Bone marrow (tissue), 2 donors: ENCODE measurements around the gene CYP46A1.

Experiments
- DNase-seq, 2 donors: peaks; one replicate each; lab custom pipeline; 2025; lab: John Stamatoyannopoulos, UW

Gene CYP46A1

GRCh38 chr14:99688210-99688581 is 4.1 kb downstream of the CYP46A1 start:
- DNase-seq, result no peak

DNA sequence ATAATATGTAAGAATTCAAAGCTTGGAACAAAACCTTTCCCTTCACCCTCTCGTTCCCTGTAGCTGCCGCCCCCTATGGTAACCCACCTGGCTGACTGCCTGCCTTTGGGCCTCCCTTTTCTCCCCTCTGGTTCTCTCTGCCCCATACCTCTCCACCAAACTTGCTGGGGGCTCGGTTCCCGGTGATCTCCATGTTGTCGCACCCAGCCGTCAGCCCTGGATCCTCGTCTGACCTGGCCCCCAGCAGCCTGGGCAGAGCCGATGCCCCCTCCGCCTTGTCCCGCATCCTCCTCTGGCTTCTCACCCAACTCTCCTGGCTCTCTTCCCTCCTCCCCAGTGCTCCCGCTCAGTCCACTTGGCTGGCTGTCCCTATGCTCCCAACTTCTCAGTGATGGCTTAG is 4.5 kb downstream of the CYP46A1 start:
- no peak for DNase-seq

GRCh38 chr14:99689266-99690236 is 5.5 kb downstream of the CYP46A1 start:
- no peak for DNase-seq

DNA sequence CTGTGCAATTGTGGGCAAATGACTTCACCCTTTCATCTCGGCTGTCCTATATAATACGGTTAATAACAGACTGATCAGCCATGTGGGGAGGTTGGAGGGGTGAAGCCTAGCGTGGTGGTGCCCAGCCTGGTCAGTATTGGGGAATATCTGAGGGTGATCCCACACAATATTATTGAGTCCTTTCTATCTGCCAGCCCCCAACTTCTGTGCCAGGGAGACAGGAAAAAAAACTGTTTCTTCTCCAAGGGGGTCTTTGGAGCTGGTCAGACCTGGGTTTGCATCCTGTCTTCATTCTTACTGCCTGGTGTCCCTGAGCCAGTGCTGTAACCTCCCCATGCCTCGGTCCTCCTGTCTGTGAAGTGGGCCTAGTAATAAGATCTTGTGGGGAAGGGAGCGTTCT is 6.5 kb downstream of the CYP46A1 start:
- no peak for DNase-seq

GRCh38 chr14:99691111-99691885 is 7.2 kb downstream of the CYP46A1 start:
- DNase-seq, result no peak

GRCh38 chr14:99693918-99694317 is 9.8 kb downstream of the CYP46A1 start:
- no peak for DNase-seq

DNA sequence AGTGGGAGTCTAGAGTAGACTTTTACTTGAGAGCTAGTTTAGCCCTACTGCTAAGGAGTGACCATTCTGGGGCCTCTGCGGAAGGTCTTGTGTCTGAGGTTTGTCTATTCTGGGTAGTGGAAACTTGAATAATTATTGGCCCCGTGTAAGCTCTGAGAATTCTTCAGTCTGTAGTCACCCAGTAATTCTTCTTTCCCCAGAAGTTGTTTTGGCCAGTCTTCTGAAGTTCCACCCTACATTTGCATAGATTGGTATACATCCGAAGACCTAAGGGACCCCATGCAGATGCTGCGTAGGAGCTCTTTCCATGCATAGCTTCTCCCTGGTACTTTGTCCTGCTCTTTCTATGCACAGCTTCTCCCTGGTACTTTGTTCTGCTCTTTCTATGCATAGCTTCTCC is 12.8 kb downstream of the CYP46A1 start:
- DNase-seq, result no peak

DNA sequence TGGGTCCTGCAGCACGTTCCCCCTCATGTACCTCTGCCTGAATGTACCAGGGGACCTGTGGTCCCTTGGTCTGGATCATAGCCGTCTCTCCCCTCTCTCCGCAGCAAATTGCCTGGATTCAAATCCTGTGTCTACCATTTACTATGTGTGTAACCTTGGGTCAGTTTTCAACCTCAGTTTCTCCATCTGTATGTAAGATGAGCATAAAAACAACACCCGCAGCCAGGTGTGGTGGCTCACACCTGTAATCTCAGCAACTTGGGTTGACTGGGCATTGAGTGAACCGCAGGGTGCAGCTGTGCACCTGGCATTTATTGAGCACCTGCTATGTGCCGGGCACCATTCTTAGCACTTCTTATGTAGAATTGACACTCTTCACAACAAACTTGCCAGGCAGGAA is 14.1 kb downstream of the CYP46A1 start:
- no peak for DNase-seq

DNA sequence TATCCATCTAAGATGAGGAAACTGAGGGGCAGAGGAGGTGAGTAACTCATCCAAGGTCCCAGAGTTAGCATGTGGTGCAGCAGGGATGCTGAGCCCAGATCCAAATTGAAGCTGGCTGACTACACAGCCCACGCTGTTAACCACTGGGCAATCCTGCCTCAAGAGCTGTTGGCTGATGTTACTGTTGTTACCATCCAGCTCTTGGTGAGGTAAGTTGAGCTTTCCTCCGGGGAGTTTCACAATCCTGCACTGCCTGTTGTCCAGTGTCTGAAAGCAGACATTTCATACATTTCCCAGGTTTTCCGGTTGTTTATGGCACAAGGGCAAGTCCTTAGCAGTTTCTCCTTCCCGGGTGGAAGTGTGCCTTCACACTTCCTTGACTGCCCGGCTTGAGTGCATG is 14.5 kb downstream of the CYP46A1 start:
- DNase-seq, result no peak

GRCh38 chr14:99699085-99699760 is 15.1 kb downstream of the CYP46A1 start:
- no peak for DNase-seq

GRCh38 chr14:99699861-99700260 is 15.8 kb downstream of the CYP46A1 start:
- no peak for DNase-seq

GRCh38 chr14:99700379-99700778 is 16.3 kb downstream of the CYP46A1 start:
- DNase-seq, result no peak

DNA sequence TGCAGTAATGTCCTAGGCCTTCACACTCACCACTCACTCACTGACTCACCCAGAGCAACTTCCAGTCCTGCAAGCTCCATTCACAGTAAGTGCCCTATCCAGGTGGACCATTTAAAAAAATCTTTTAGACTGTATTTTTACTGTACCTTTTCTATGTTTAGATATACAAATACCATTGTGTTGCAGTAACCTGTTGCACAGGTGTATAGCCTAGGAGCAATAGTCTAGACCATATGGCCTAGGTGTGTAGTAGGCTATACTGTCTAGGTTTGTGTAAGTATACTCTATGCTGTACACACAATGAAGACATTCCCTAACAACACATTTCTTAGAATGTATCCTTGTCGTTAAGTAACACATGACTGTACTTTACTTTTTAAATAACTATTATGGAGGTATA is 17.2 kb downstream of the CYP46A1 start:
- no peak for DNase-seq

DNA sequence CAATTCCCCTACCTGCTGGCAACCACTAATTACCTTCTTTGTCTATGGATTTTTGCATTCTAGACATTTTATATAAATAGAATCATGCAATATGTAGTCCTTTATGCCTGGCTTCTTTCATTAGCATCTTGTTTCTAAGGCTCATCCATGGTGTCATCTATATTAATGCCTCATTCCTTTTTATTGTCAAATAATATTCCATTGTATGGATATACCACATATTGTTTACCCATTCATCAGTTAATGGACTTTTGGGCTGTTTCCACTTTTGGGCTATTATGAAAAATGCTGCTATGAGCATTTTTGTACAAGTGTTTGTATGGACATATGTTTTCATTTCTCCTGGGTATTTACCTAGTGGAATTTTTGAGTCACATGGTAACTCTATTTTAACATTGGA is 18.0 kb downstream of the CYP46A1 start:
- no peak for DNase-seq

- no peak for DNase-seq
Measured at GRCh38 chr14:99703381-99703780, 19.3 kb downstream of the CYP46A1 start.

DNA sequence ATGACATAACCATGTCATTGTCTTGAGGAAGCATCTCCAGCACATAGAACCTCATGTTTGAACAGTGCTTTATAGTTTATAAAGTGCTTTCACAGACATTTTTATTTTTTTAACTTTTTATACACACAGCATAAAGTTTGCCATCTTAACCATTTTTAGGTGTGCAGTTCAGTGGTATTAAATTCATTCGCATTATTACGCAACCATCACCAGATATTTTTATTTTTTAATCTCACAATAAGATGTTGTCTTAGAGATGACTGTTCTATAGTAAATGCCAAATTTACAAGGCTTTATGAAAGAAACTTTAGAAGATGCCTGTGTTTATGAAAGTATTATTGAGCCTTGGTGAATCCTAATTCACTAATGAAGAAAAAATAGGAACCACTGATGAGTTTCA is 19.9 kb downstream of the CYP46A1 start:
- no peak for DNase-seq

DNA sequence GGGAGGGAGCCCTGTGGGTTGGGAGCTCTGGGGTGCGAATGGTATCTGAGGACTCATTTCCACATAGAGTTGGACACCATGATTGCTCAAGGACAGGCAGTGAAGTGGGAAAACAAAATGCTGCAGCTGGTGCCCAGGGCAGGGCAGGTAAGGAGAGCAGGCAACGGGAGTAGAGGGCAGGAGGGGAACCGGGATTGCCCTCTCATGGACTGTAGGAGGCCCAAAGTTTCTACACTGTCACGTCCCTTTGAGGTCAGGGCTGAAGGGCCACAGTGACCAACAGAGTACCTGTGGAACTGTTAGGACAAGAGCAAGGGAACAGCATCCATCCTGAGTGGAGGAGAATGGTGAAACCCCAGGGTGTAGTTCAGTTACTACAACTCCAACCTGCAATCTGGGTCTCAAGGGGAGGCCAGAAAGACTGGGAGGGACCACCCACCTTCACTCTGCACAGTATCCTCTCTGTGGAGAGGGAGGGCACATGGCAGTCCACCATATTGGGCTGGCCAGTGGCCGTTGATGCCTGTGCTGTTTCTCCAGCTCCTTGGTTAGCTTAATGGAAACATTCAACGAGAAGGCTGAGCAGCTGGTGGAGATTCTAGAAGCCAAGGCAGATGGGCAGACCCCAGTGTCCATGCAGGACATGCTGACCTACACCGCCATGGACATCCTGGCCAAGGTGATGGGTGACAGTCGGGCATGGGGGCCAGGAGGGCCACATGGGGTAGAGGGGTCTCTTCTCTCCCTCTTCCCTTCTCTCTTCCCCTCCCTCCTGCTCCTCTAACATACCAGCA is 22.2 kb downstream of the CYP46A1 start:
- no peak for DNase-seq

DNA sequence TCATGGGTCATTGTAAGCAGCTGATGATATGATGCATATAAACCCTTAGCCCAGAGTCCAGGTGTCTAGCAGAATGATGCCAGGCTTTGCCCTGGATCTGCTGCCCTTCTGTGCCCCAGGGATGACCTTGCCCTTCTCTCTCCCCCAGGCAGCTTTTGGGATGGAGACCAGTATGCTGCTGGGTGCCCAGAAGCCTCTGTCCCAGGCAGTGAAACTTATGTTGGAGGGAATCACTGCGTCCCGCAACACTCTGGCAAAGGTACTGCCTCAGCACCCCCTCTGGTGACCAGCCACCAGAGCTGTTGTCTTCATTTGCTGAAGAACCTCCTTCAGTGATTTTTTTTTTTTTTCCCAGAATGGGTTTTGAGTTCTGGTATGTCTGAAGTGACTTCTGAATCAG is 23.3 kb downstream of the CYP46A1 start:
- no peak for DNase-seq

DNA sequence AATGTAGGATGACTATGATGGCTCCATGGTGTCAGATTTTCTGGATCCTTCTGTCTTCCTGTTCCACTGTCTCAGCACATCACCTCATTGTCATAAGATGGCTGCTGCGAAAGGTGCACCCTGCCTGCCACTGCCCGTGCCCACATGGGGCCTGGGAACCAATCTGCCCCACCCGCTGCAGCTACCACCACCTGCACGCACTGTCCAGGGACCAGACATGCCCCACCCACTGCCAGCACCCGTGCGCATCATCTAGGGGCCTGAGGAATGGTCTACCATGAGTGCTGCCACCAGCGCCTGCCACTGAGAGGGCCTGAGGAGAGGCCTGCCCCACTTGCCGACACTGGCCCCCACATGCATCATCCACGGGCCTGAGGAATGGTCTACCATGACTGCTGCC is 23.8 kb downstream of the CYP46A1 start:
- no peak for DNase-seq

DNA sequence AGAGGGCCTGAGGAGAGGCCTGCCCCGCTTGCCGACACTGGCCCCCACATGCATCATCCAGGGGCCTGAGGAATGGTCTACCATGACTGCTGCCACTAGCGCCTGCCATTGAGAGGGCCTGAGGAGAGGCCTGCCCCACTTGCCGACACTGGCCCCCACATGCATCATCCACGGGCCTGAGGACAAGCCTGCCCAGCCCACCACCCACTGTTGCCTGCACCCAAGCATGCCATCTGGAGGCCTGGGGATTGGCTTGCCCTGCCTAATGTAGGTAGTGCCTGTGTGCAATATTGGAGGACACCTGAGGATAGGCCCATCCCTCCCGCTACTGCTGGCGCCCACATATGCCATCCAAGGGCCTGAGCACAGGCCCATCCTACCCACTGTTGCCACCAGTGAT is 24.4 kb downstream of the CYP46A1 start:
- no peak for DNase-seq

DNA sequence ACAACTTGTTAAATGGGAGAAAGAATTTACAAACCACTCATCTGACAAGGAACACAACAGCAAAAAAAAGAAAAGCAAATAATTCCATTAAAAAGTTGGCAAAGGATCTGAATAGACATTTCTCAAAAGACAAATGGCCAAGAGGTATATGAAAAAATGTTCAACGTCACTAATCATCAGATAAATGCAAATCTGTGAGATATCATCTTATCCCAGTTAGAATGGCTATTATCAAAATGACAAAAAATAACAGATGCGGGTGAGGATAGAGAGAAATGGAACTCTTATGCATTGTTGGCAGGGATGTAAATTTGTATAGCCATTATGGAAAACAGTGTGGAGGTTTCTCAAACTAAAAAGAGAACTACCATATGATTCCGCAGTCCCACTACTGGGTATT is 29.9 kb downstream of the CYP46A1 start:
- no peak for DNase-seq
